Measurements from ENCODE around the gene PICK1.

Gene PICK1

GRCh38 chr22:38120359-38121110 lies 63.3 kb downstream of the PICK1 start:
- DNase-seq: no peak

- no peak for DNase-seq
Measured at GRCh38 chr22:38122616-38123015, 65.4 kb downstream of the PICK1 start.

GRCh38 chr22:38124236-38124974 lies 67.2 kb downstream of the PICK1 start:
- DNase-seq: no peak

GRCh38 chr22:38125038-38125610 lies 67.9 kb downstream of the PICK1 start:
- no peak for DNase-seq

Measured in NCI-H1417 treated with DMSO at 0.1 percent for 48 hours (cell line).